H1 (cell line): Measurements from ENCODE around the gene PCDHB6. TPM values are rescaled to one million over a fixed set of nuclear protein-coding genes. Genes with fewer than 3 reads are reported as not detected.

Experiments
- CTCF ChIA-PET: fragments of 300-600 bp; sonication (Branson Sonifier 250); formaldehyde crosslinking; loops from one replicate; lab custom pipeline; 2021; ENCODE audit not compliant: partially characterized antibody; lab: Charles Lee
- POLR2A ChIA-PET: fragments of 300-600 bp; sonication (Branson Sonifier 250); formaldehyde crosslinking; loops from one replicate; lab custom pipeline; 2021; ENCODE audit warnings: inconsistent platforms; ENCODE audit not compliant: partially characterized antibody; lab: Charles Lee
- DNase-seq, 2 experiments: peaks; one replicate each; pipeline versions ENCODE4 v3.0.0 to v3.0.0-alpha.2; 2010 to 2022; ENCODE audit warnings: low spot score in 2 of 2, low read depth in 1 of 2, mixed read lengths in 1 of 2
- FAIRE-seq: peaks from 2 replicates; lab custom pipeline; 2011; peaks lifted over from hg19 to GRCh38; lab: Jason Lieb, UNC
- H2AFZ ChIP-seq: 2 replicates; pipeline ENCODE4 v1.8.1; 2012; ENCODE audit warnings: low read length, inconsistent platforms
- H2AK5ac ChIP-seq: 2 replicates; pipeline ENCODE4 v1.6.1; 2013; ENCODE audit warnings: low read depth, low read length
- H2BK120ac ChIP-seq: replicated peaks from 2 replicates; pipeline ENCODE3; 2013; ENCODE audit warnings: low read depth, low read length, inconsistent platforms
- H2BK12ac ChIP-seq: 2 replicates; pipeline ENCODE4 v1.6.1; 2013; ENCODE audit warnings: low read depth, low read length
- H2BK15ac ChIP-seq: 2 replicates; pipeline ENCODE4 v1.6.1; 2013; ENCODE audit warnings: low read length
- H2BK20ac ChIP-seq: 2 replicates; pipeline ENCODE4 v1.6.1; 2013; ENCODE audit warnings: low read length
- H2BK5ac ChIP-seq: 2 replicates; pipeline ENCODE4 v1.6.1; 2013; ENCODE audit warnings: low read depth, low read length
- H3K14ac ChIP-seq: 2 replicates; pipeline ENCODE4 v1.6.1; 2013; ENCODE audit warnings: inconsistent platforms; ENCODE audit not compliant: insufficient read length
- H3K18ac ChIP-seq: 2 replicates; pipeline ENCODE4 v1.6.1; 2013; ENCODE audit warnings: low read length; ENCODE audit errors: extremely low read depth
- H3K23ac ChIP-seq: 2 replicates; pipeline ENCODE4 v1.6.1; 2013; ENCODE audit warnings: inconsistent platforms; ENCODE audit not compliant: insufficient read length
- H3K23me2 ChIP-seq: 2 replicates; pipeline ENCODE4 v1.6.1; 2013; ENCODE audit warnings: low read depth, low read length
- H3K27ac ChIP-seq: 2 replicates; pipeline ENCODE4 v1.6.1; 2011; ENCODE audit warnings: low read depth, low read length, inconsistent platforms
- H3K27me3 ChIP-seq, 4 experiments: replicated peaks in 1 of 4; 1 replicate in 1 of 4; 2 replicates in 3 of 4; pipeline versions ENCODE4 v1.6.1 to v1.8.1; 2011 to 2013; ENCODE audit warnings: low read length in 3 of 4, mild to moderate bottlenecking in 3 of 4, inconsistent platforms in 2 of 4, mixed read lengths in 2 of 4, moderate library complexity in 1 of 4; ENCODE audit not compliant: control insufficient read depth in 3 of 4, insufficient read depth in 3 of 4; ENCODE audit errors: extremely low read depth in 1 of 4
- H3K36me3 ChIP-seq, 4 experiments: 2 replicates each; pipeline versions ENCODE4 v1.6.1 to v1.8.1; 2011 to 2013; ENCODE audit warnings: mild to moderate bottlenecking in 4 of 4, low read length in 3 of 4, moderate library complexity in 2 of 4, control low read depth in 1 of 4, inconsistent platforms in 1 of 4; ENCODE audit not compliant: insufficient read depth in 4 of 4, control insufficient read depth in 2 of 4
- H3K4ac ChIP-seq: replicated peaks from 2 replicates; pipeline ENCODE3; 2013; ENCODE audit warnings: low read length, low read depth, mixed read lengths, inconsistent platforms; ENCODE audit not compliant: insufficient read length
- H3K4me1 ChIP-seq, 4 experiments: replicated peaks in 1 of 4; 1 replicate in 1 of 4; 2 replicates in 3 of 4; pipeline versions ENCODE4 v1.6.1 to v1.8.1; 2011 to 2013; ENCODE audit warnings: low read length in 3 of 4, inconsistent platforms in 2 of 4, mixed read lengths in 1 of 4; ENCODE audit not compliant: insufficient read depth in 4 of 4, control insufficient read depth in 3 of 4
- H3K4me2 ChIP-seq, 2 experiments: 2 replicates each; pipeline versions ENCODE4 v1.6.1 to v1.8.1; 2011 to 2013; ENCODE audit warnings: low read depth in 2 of 2, low read length in 2 of 2, control low read depth in 1 of 2, inconsistent platforms in 1 of 2, mild to moderate bottlenecking in 1 of 2; ENCODE audit not compliant: insufficient read depth in 1 of 2
- H3K4me3 ChIP-seq, 4 experiments: fragments of 200-600, 300-600 bp in 1 of 4; sonication (generic), shearing (Covaris generic), sonication (Bioruptor Twin) in 1 of 4; 2 replicates each; pipeline versions ENCODE4 v1.5.1 to v1.8.1; 2011 to 2016; ENCODE audit warnings: low read length in 4 of 4, low read depth in 3 of 4, control low read depth in 2 of 4, inconsistent platforms in 2 of 4, mild to moderate bottlenecking in 2 of 4, mixed read lengths in 1 of 4, moderate library complexity in 1 of 4; ENCODE audit not compliant: insufficient read depth in 2 of 4; ENCODE audit errors: extremely low read depth in 1 of 4
- H3K56ac ChIP-seq: replicated peaks from 2 replicates; pipeline ENCODE3; 2013; ENCODE audit warnings: low read depth, mild to moderate bottlenecking, mixed read lengths, low read length, inconsistent platforms; ENCODE audit not compliant: insufficient read length
- H3K79me1 ChIP-seq: 2 replicates; pipeline ENCODE4 v1.6.1; 2013; ENCODE audit warnings: low read depth, low read length, control low read depth
- H3K79me2 ChIP-seq, 2 experiments: 2 replicates each; pipeline versions ENCODE4 v1.6.1 to v1.8.1; 2012 to 2013; ENCODE audit warnings: low read length in 2 of 2, mild to moderate bottlenecking in 2 of 2, inconsistent platforms in 1 of 2; ENCODE audit not compliant: insufficient read depth in 2 of 2, control insufficient read depth in 1 of 2
- H3K9ac ChIP-seq, 4 experiments: replicated peaks in 1 of 4; 1 replicate in 1 of 4; 2 replicates in 3 of 4; pipeline versions ENCODE4 v1.6.1 to v1.8.1; 2011 to 2013; ENCODE audit warnings: low read depth in 3 of 4, low read length in 3 of 4, control low read depth in 2 of 4, mild to moderate bottlenecking in 2 of 4, moderate library complexity in 2 of 4, inconsistent platforms in 1 of 4; ENCODE audit errors: extremely low read depth in 1 of 4
- H3K9me3 ChIP-seq, 2 experiments: 2 replicates each; pipeline versions ENCODE4 v1.6.1 to v1.8.1; 2012 to 2013; ENCODE audit warnings: mild to moderate bottlenecking in 2 of 2, moderate library complexity in 2 of 2, control low read depth in 1 of 2, inconsistent platforms in 1 of 2, low read depth in 1 of 2, low read length in 1 of 2, mixed read lengths in 1 of 2; ENCODE audit not compliant: insufficient read depth in 2 of 2
- H4K20me1 ChIP-seq, 2 experiments: replicated peaks in 1 of 2; 2 replicates each; pipeline versions ENCODE3 to v1.8.1; 2011 to 2013; ENCODE audit warnings: inconsistent platforms in 2 of 2, low read length in 2 of 2, mild to moderate bottlenecking in 1 of 2; ENCODE audit not compliant: insufficient read depth in 2 of 2, control insufficient read depth in 1 of 2
- H4K5ac ChIP-seq: 2 replicates; pipeline ENCODE4 v1.6.1; 2013; ENCODE audit warnings: low read length, low read depth, mixed read lengths, inconsistent platforms; ENCODE audit not compliant: insufficient read length
- H4K8ac ChIP-seq: 2 replicates; pipeline ENCODE4 v1.8.0; 2013; ENCODE audit warnings: mild to moderate bottlenecking, moderate library complexity, low read length, inconsistent platforms; ENCODE audit not compliant: insufficient read depth; ENCODE audit errors: extremely low read depth
- H4K91ac ChIP-seq: replicated peaks from 2 replicates; pipeline ENCODE3; 2013; ENCODE audit warnings: low read length, mixed read lengths, inconsistent platforms; ENCODE audit not compliant: insufficient read length
- CREB1 ChIP-seq: IDR thresholded peaks from 2 replicates; pipeline ENCODE4 v1.6.1; 2012; ENCODE audit warnings: inconsistent platforms
- GTF2F1 ChIP-seq: IDR thresholded peaks from 2 replicates; pipeline ENCODE4 v1.6.1; 2012; ENCODE audit warnings: low read depth, low read length, improper control_type of control experiment, borderline replicate concordance
- HDAC6 ChIP-seq: IDR thresholded peaks from one replicate; pipeline ENCODE4 v1.7.1; 2012; ENCODE audit warnings: low read depth, mild to moderate bottlenecking, inconsistent platforms, low read length, moderate library complexity
- KDM5A ChIP-seq: fragments of 200-600 bp; IDR thresholded peaks from 2 replicates; pipeline ENCODE4 v1.7.1; 2012; ENCODE audit warnings: mild to moderate bottlenecking, low read length, inconsistent platforms, mixed read lengths
- PHF8 ChIP-seq: fragments of 200-600 bp; sonication (generic); conservative IDR thresholded peaks from 2 replicates; pipeline ENCODE4 v1.7.1; 2012; ENCODE audit warnings: low read depth, mild to moderate bottlenecking, inconsistent platforms, low read length, moderate library complexity
- POU5F1 ChIP-seq: IDR thresholded peaks from 2 replicates; pipeline ENCODE4 v1.6.1; 2011; ENCODE audit warnings: low read depth, mild to moderate bottlenecking, low read length, moderate library complexity
- RXRA ChIP-seq: IDR thresholded peaks from 2 replicates; pipeline ENCODE4 v1.6.1; 2011; ENCODE audit warnings: low read depth, mild to moderate bottlenecking, low read length, moderate library complexity; ENCODE audit not compliant: insufficient read depth
- WGBS, 2 experiments: shearing (Covaris generic) in 1 of 2; methylation state at CpG; one replicate each; pipeline versions ENCODE4 v1.1.6 to v1.1.7; 2013 to 2015; ENCODE audit warnings: low lambda C conversion rate in 2 of 2, mixed read lengths in 2 of 2, inconsistent platforms in 1 of 2, low coverage in 1 of 2, missing lambda C conversion rate in 1 of 2; ENCODE audit not compliant: insufficient replicate concordance in 2 of 2, insufficient coverage in 1 of 2, insufficient read length in 1 of 2; ENCODE audit errors: extremely low coverage in 1 of 2, missing lambda C conversion rate in 1 of 2; 5-methylcytosine and 5-hydroxymethylcytosine counted together
- polyA plus RNA-seq, 7 experiments: library from polyadenylated mRNA; depleted of rRNA in 3 of 7; stranded (reverse) in 5 of 7; unstranded in 2 of 7; fragments of >200 nt in 5 of 7; fragments of 200-250 nt in 2 of 7; gene quantifications; 1 replicate in 5 of 7; 2 replicates in 1 of 7; 4 replicates in 1 of 7; pipeline versions ENCODE4 v1.2.1 to v1.2.3, GENCODE V29; 2011 to 2013; ENCODE audit warnings: missing spikeins in 2 of 7, mixed read lengths in 2 of 7
- total RNA-seq: library from RNA; stranded (reverse); fragmentation: NEBNext Ultra II Directional; extraction: Animal tissue kit (Norgen Biotek cat#: 25700); gene quantifications from 2 replicates; pipeline ENCODE4 v1.2.1, GENCODE V29; 2021
- TF ChIP-seq, protein P1 (sequence below): IDR thresholded peaks from 2 replicates; pipeline ENCODE4 v1.6.1; 2011; ENCODE audit warnings: low read length, improper control_type of control experiment

PCDHB6 gene
- total and polyA plus RNA-seq, 2 of the 8 experiments (the other 6 are each of a cell fraction or from before 2014, with no cell fraction given) = 0.28 to 0.29 TPM

DNA sequence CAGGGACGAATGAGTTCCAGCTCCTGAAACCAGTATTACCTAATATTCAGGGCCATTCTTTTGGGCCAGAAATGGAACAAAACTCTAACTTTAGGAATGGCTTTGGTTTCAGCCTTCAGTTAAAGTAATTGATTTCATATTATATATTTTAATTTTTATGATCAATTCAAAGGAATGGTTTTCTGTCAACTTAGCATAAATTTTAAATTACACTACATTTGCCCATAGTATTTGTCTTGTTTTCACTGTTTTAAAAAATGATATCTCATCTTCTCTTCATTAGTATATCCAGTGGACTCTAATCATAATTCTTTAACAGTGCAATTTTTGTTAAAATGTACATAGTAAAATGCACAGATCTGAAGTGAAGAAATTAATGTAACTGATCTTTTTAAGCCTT lies 30.5 kb downstream of the PCDHB6 start:
- no peak overlapping the region for H3K4ac ChIP-seq
- no peak overlapping the region for H2AFZ ChIP-seq
- no peaks in the 10 kb centered on the region for H3K4me1 ChIP-seq
- no peaks in the 10 kb centered on the region for H3K79me2 ChIP-seq
- no peak for FAIRE-seq
- no peaks in the 10 kb centered on the region for H3K79me1 ChIP-seq
- H3K27me3 ChIP-seq = no peaks in the 10 kb centered on the region
- WGBS, 2 experiments = 87% methylated on average over 1 of the region's 1 CpG; no CpG with 5 or more reads in 1 of the 2 experiments
- CTCF ChIA-PET = interaction anchor here (1.1 to 3.4 kb wide), 4 partner anchors 11 to 233 kb away, joined by 3 to 44 read pairs (median 22); partner anchors contain the start of genes PCDHB10, PCDHB14 and PCDHGA10
- no peak overlapping the region for H4K5ac ChIP-seq
- TF ChIP-seq KDM5A (no peak), PHF8 (no peak), RXRA (no peak), CREB1 (no peak), HDAC6 (no peak), GTF2F1 (no peak), POU5F1 (no peak)
- TF ChIP-seq, protein P1, sequence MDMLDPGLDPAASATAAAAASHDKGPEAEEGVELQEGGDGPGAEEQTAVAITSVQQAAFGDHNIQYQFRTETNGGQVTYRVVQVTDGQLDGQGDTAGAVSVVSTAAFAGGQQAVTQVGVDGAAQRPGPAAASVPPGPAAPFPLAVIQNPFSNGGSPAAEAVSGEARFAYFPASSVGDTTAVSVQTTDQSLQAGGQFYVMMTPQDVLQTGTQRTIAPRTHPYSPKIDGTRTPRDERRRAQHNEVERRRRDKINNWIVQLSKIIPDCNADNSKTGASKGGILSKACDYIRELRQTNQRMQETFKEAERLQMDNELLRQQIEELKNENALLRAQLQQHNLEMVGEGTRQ = no peak
- TF ChIP-seq, all 59 proteins: peak for 0
- Histone ChIP-seq H4K8ac (no peak overlapping the region), H3K23ac (no peak overlapping the region), H2BK5ac (no peak overlapping the region), H2AK5ac (no peak overlapping the region), H3K56ac (no peak overlapping the region), H3K27ac (no peak overlapping the region), H3K18ac (no peak overlapping the region), H2BK15ac (no peak overlapping the region), H4K91ac (no peak overlapping the region), H2BK12ac (no peak overlapping the region), H3K9me3 (no peaks in the 10 kb centered on the region; a peak in 1 of 4 replicates), H3K14ac (no peak overlapping the region), H3K4me2 (no peak overlapping the region), H3K9ac (no peak overlapping the region), H3K23me2 (no peaks in the 10 kb centered on the region), H3K4me3 (no peak overlapping the region), H4K20me1 (no peaks in the 10 kb centered on the region), H2BK120ac (no peak overlapping the region), H3K36me3 (no peaks in the 10 kb centered on the region), H2BK20ac (no peak overlapping the region)
- POLR2A ChIA-PET = no interaction called here
- DNase-seq = no peak
